ENCODE results near the gene PER1.

The PER1 gene

DNA sequence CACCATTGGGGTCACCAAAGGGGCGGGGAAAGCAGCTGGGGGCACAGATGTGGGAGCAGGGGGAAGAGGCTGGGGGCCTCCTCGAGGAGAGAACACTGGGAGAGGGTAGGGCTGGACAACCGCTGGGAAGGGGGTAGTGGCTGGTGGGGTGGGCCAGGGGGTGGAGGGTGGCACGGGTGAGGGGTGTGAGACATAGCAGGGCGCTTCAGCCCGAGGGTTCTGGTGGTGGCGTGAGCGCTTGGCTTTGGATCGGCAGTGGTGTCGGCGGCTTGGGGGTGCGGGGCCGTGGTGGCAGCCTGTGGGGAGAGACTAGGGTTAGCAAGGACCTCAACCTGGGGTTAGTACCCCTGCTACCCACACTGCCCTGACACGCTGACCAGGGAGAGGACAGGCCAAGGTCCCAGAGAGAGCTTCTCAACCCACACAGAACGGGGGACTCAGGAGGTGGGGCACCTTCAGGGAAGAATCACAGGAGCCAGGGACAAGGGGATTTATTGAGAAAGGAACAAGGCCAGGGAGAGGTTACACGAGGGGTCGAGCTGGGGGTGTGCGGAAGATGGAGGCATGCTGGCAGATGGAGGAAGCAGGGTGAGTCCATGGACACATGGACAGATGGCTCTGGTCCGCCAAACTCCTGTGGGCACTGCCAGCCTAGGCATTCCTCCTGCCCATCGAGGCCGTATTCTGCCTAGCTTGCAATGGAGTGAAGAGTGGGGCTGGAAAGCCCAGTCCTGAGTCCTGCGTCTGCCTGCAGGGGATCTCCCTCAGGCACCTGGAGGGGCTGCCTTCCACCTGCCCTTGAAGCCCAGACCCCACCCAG is 8.4 kb downstream of the PER1 start:
- Histone ChIP-seq H3K27ac (no peak overlapping the region), H3K36me3 (peaks cover 69% of the 10 kb centered on the region), H3K4me3 (ENCODE audit: low read depth, low read length) (no peak overlapping the region), H3K27me3 (ENCODE audit: insufficient read depth, low read depth, severe bottlenecking) (no peaks in the 10 kb centered on the region), H3K9me3 (ENCODE audit: severe bottlenecking) (no peaks in the 10 kb centered on the region)
- DNase-seq: no peak
- TF ChIP-seq, protein P1, sequence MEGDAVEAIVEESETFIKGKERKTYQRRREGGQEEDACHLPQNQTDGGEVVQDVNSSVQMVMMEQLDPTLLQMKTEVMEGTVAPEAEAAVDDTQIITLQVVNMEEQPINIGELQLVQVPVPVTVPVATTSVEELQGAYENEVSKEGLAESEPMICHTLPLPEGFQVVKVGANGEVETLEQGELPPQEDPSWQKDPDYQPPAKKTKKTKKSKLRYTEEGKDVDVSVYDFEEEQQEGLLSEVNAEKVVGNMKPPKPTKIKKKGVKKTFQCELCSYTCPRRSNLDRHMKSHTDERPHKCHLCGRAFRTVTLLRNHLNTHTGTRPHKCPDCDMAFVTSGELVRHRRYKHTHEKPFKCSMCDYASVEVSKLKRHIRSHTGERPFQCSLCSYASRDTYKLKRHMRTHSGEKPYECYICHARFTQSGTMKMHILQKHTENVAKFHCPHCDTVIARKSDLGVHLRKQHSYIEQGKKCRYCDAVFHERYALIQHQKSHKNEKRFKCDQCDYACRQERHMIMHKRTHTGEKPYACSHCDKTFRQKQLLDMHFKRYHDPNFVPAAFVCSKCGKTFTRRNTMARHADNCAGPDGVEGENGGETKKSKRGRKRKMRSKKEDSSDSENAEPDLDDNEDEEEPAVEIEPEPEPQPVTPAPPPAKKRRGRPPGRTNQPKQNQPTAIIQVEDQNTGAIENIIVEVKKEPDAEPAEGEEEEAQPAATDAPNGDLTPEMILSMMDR (IDR thresholded peaks at IDR 0.05; ENCODE audit: low read depth, low read length): no peak

DNA sequence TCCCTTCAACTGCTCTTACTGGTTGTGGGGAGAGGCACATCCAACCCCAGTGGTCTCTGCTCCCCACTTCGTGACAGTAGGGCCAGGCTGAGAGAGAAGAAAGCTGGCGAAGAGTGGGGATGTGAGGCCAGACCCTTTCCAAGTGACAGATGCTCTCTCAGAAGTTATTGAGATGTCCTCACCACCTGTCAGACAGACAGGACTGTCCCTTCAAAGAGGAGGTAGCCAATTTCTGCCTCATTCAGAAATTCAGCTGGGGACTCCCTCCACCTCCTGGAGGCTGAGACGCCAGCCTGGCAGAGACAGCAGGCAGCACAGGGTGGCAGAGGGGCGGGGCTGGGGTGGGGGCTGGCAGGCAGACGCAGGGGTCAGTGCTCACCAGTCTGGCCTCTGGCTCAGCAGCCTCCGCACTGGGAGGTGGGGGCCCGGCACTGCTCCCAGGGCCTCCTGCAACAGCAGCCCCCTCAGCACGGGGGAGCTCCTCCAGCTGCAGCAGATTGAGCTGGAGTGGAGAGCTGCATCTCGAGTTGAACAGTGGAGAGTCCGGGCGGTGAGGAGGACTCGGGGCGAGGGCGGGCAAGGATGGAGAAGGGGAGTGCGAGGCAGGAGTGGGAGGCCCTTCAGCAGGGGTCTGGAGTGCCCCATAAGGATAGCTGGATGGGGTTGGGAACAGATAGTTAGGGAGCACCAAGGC is 9.2 kb downstream of the PER1 start:
- H3K27me3 ChIP-seq (ENCODE audit: insufficient read depth, low read depth, severe bottlenecking): no peaks in the 10 kb centered on the region
- H3K4me3 ChIP-seq (ENCODE audit: low read depth, low read length): no peak overlapping the region
- H3K27ac ChIP-seq: no peak overlapping the region
- DNase-seq: no peak
- TF ChIP-seq, protein P1 (IDR thresholded peaks at IDR 0.05; ENCODE audit: low read depth, low read length): no peak
- peaks cover 61% of the 10 kb centered on the region for H3K36me3 ChIP-seq
- no peaks in the 10 kb centered on the region for H3K9me3 ChIP-seq (ENCODE audit: severe bottlenecking)

DNA sequence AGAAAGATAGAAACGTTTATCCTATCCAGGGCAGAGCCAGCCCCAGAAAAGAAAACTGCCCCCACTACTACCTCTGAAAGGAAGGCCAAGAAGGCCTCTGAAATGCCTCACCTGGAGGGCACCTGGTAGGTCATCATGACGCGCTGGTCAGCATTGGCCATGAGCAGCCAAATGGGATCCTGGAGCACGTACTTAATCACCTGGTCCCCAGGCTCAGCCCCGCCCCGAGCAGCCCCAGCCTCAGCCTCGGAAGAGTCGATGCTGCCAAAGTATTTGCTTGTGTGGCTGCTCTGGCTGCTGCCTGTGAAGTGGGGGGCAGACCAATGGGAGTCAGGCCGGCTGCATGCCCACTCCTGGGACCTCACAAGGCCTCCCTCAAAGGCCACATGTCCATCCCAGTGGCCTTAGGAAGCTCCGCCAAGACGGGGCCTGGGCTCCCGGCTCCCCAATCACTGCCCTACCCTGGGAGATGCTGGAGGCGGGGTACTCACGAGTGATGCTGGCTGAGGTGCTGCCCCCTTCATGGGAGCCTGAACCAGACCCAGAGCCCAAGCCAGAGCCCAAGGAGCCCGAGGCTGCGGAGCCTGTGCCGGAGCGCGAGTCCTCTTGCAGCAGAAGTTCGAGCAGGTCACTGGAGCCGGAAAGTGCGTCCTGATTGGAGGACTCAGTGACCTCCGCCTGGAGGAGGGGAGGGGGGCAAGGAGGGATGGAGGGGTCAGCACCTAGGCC is 9.9 kb downstream of the PER1 start:
- TF ChIP-seq, protein P1 (IDR thresholded peaks at IDR 0.05; ENCODE audit: low read depth, low read length): no peak
- H3K9me3 ChIP-seq (ENCODE audit: severe bottlenecking): no peaks in the 10 kb centered on the region
- no peaks in the 10 kb centered on the region for H3K27me3 ChIP-seq (ENCODE audit: insufficient read depth, low read depth, severe bottlenecking)
- H3K4me3 ChIP-seq (ENCODE audit: low read depth, low read length): no peak overlapping the region
- no peak overlapping the region for H3K27ac ChIP-seq
- DNase-seq: no peak
- peaks cover 54% of the 10 kb centered on the region for H3K36me3 ChIP-seq

DNA sequence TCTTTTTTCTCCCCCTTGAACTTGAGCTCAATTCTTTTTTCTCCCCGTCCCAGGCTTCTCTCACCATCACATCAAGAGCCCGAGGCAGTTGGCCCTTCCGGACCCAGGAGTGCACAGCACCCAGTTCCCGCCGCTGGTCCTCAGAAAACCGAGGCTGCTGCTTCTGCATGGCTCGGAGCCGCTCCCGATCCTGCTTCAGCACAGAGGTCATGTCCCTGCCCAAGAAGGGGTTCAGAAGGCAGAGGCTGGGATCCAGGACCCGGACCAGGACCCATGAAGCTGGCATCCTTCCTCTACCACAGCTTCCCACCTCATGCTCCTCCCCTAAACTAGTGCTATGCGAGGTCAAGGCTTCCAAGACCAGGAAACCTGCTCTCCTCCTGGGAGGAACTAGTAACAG is 10.5 kb downstream of the PER1 start:
- Histone ChIP-seq H3K27ac (no peak overlapping the region), H3K27me3 (ENCODE audit: insufficient read depth, low read depth, severe bottlenecking) (no peaks in the 10 kb centered on the region), H3K36me3 (peaks cover 50% of the 10 kb centered on the region), H3K9me3 (ENCODE audit: severe bottlenecking) (no peaks in the 10 kb centered on the region), H3K4me3 (ENCODE audit: low read depth, low read length) (no peak overlapping the region)
- TF ChIP-seq, protein P1 (IDR thresholded peaks at IDR 0.05; ENCODE audit: low read depth, low read length): no peak
- DNase-seq: no peak

DNA sequence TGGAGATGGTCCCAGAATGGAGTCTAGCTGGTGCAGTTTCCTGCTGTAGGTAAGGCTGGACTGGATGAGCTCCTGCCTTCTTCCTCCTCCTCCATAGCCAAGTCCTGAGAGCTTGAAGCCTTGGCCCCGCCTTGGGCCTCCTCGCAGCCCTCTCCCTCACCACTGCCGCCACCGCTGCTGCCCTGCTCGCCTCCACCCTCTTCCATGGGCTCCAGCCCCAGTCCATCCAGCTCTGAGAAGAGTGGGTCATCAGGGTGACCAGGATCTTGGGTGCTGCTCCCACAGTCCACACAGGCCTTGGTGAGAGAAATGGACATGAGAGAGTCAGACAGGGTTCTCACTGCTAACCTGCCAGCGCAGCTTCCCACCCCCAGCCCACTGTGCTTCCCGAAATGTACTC is 11.2 kb downstream of the PER1 start:
- TF ChIP-seq, protein P1 (IDR thresholded peaks at IDR 0.05; ENCODE audit: low read depth, low read length): no peak
- Histone ChIP-seq H3K9me3 (ENCODE audit: severe bottlenecking) (no peaks in the 10 kb centered on the region), H3K36me3 (peaks cover 43% of the 10 kb centered on the region), H3K4me3 (ENCODE audit: low read depth, low read length) (no peak overlapping the region), H3K27ac (no peak overlapping the region), H3K27me3 (ENCODE audit: insufficient read depth, low read depth, severe bottlenecking) (no peaks in the 10 kb centered on the region)
- DNase-seq: no peak

Measured in WERI-Rb-1 (cell line).